Thyroid gland (tissue), 4 donors: ENCODE measurements around the gene RPH3AL. TPM values are rescaled to one million over a fixed set of nuclear protein-coding genes. Genes with fewer than 3 reads are reported as not detected.

Experiments used
- DNase-seq, 2 donors: peaks; one replicate each; pipeline ENCODE4 v3.0.0-alpha.2; 2019
- H3K27ac ChIP-seq, 3 donors: fragments of 200-600 bp; sonication (generic); 1 replicate in 2 of 3; 2 replicates in 1 of 3; pipeline ENCODE4 v1.5.1; 2016 to 2019; ENCODE audit warnings: mild to moderate bottlenecking in 1 of 3, moderate library complexity in 1 of 3
- H3K27me3 ChIP-seq: fragments of 200-600 bp; sonication (generic); one replicate; pipeline ENCODE4 v1.5.1; 2019
- H3K36me3 ChIP-seq, 2 donors: fragments of 200-600 bp; sonication (generic); one replicate each; pipeline ENCODE4 v1.5.1; 2016 to 2019
- H3K4me1 ChIP-seq, 2 donors: fragments of 200-600 bp; sonication (generic); one replicate each; pipeline ENCODE4 v1.5.1; 2017 to 2019
- H3K4me3 ChIP-seq, 3 donors: fragments of 200-600 bp; sonication (generic); replicated peaks in 1 of 3; 1 replicate in 2 of 3; 2 replicates in 1 of 3; pipeline ENCODE4 v1.5.1; 2016; ENCODE audit warnings: mild to moderate bottlenecking in 1 of 3
- H3K9me3 ChIP-seq: fragments of 200-600 bp; sonication (generic); one replicate; pipeline ENCODE4 v1.5.1; 2017
- POLR2A ChIP-seq, 2 donors: fragments of 450-650 bp; IDR thresholded peaks; one replicate each; pipeline ENCODE4 v1.6.1; 2017; ENCODE audit warnings: antibody characterized with exemption in 2 of 2, mild to moderate bottlenecking in 2 of 2, moderate library complexity in 1 of 2
- WGBS, 2 donors: methylation state at CpG; one replicate each; pipeline ENCODE4 v1.1.5; 2017; 5-methylcytosine and 5-hydroxymethylcytosine counted together
- intact Hi-C: fragments of 100-400 bp; cut with DNase I; formaldehyde crosslinking; loops from one replicate; pipeline ENCODE4 v1.15.1; 2023
- total RNA-seq, 4 donors: library from RNA; depleted of rRNA; stranded (reverse); fragments of >200 nt; gene quantifications; one replicate each; pipeline ENCODE4 v1.2.3, GENCODE V29; 2016
- TF ChIP-seq, protein P1 (sequence below), 6 experiments: fragments of 200-600 bp in 3 of 6; fragments of 450-650 bp in 3 of 6; sonication (generic) in 3 of 6; IDR thresholded peaks; one replicate each; pipeline ENCODE4 v1.5.1; 2016 to 2019; ENCODE audit warnings: antibody characterized with exemption in 6 of 6, mild to moderate bottlenecking in 2 of 6, inconsistent platforms in 1 of 6, moderate library complexity in 1 of 6

RPH3AL gene
- total RNA-seq, 4 donors from 2014 or later: 19.1 to 47.7 (median 42.5) TPM

DNA sequence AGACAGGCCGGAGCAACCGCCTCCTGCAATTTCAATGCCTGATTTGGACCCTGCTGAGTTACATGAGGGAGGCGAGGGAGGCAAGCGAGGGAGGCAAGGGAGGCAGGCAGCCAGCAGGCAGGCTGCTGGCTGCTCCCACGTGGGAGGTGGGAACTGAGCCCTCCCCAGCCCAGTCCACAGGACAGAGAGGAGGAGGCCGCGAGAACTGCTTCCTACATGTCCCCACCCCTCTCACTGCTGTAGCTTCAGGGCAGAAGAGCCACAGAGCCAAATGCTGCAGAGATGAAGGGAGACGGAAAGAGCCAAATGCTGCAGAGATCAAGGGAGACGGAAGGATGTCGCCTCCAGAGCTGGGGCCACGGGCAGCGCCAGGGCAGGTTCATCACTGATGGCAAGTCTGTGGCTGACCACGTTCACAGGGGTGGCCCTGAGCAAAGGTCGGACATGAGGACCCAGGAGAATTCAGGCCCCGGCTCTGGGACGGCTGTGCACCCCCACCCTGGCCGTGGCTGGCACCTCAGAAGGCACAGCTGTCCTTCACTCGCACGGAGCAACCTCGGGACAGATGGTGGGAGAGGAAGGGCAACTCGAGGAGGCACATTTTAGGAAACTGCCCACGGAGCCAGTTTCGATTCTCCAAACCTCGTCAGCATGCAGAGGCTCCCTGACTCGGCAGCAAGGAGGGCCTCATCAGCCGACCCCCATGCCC, 21.5 kb downstream of the RPH3AL start:
- Histone ChIP-seq H3K4me3 (no peak overlapping the region), H3K9me3 (no peaks in the 10 kb centered on the region)
- WGBS, 2 donors: 63 to 75% methylated on average over 17 to 26 of the region's 26 CpGs

GRCh38 chr17:329784-330420, 22.7 kb downstream of the RPH3AL start:
- WGBS, 2 donors: 96 to 97% methylated on average over 7 to 8 of the region's 8 CpGs
- peaks cover 0 to 11% of the 10 kb centered on the region in 2 donors for H3K4me1 ChIP-seq
- H3K36me3 ChIP-seq: peaks cover 0 to 6% of the 10 kb centered on the region in 2 donors
- H3K27ac ChIP-seq: no peak overlapping the region
- no peaks in the 10 kb centered on the region for H3K27me3 ChIP-seq
- intact Hi-C loops: no loop called here
- no peaks in the 10 kb centered on the region for H3K9me3 ChIP-seq
- no peak for TF ChIP-seq POLR2A (IDR thresholded peaks at IDR 0.05)
- H3K4me3 ChIP-seq: no peak overlapping the region
- DNase-seq: no peak

More for the DNA sequence above, 21.5 kb downstream of the RPH3AL start:
- DNase-seq: no peak
- H3K27me3 ChIP-seq: no peaks in the 10 kb centered on the region
- peak overlapping the region in 1 of 3 donors; percentile 75 for H3K27ac ChIP-seq
- no peaks in the 10 kb centered on the region for H3K36me3 ChIP-seq
- TF ChIP-seq POLR2A (IDR thresholded peaks at IDR 0.05): no peak
- TF ChIP-seq, protein P1, sequence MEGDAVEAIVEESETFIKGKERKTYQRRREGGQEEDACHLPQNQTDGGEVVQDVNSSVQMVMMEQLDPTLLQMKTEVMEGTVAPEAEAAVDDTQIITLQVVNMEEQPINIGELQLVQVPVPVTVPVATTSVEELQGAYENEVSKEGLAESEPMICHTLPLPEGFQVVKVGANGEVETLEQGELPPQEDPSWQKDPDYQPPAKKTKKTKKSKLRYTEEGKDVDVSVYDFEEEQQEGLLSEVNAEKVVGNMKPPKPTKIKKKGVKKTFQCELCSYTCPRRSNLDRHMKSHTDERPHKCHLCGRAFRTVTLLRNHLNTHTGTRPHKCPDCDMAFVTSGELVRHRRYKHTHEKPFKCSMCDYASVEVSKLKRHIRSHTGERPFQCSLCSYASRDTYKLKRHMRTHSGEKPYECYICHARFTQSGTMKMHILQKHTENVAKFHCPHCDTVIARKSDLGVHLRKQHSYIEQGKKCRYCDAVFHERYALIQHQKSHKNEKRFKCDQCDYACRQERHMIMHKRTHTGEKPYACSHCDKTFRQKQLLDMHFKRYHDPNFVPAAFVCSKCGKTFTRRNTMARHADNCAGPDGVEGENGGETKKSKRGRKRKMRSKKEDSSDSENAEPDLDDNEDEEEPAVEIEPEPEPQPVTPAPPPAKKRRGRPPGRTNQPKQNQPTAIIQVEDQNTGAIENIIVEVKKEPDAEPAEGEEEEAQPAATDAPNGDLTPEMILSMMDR (IDR thresholded peaks at IDR 0.05): no peak
- intact Hi-C loops: no loop called here
- peaks cover 0 to 17% of the 10 kb centered on the region in 2 donors for H3K4me1 ChIP-seq

DNA sequence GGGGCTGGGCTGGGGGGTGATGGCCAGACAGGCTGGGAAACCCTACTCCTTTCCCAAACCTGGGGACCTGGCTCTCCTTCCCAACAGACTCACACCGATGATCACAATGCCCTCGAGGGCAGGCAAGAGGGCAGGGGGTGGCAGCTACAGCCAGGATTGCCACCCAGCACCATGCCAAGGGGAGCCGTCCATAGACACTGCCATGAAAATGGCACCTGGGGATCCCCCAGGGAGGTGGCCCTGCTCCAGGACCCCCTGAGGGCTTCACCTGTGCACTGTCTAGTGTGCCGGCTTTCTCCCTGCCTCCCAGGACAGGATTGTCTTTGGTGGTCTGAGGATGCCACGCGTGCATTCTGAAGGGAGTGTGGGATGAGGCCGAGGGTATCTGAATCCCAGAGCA, 24.6 kb downstream of the RPH3AL start:
- intact Hi-C loops: no loop called here
- H3K4me3 ChIP-seq: no peak overlapping the region
- WGBS, 2 donors: 94 to 97% methylated on average over 4 to 7 of the region's 7 CpGs
- H3K27ac ChIP-seq: no peak overlapping the region
- DNase-seq: no peak
- no peaks in the 10 kb centered on the region for H3K9me3 ChIP-seq
- H3K4me1 ChIP-seq: no peaks in the 10 kb centered on the region
- H3K36me3 ChIP-seq: peaks cover 0 to 6% of the 10 kb centered on the region in 2 donors
- no peaks in the 10 kb centered on the region for H3K27me3 ChIP-seq
- no peak for TF ChIP-seq POLR2A (IDR thresholded peaks at IDR 0.05)
- TF ChIP-seq, protein P1 (IDR thresholded peaks at IDR 0.05): no peak

- WGBS, 2 donors: 94 to 97% methylated on average over 11 of the region's 11 CpGs
- Histone ChIP-seq H3K27ac (no peak overlapping the region), H3K4me3 (no peak overlapping the region), H3K36me3 (peaks cover 0 to 6% of the 10 kb centered on the region in 2 donors), H3K4me1 (no peaks in the 10 kb centered on the region), H3K27me3 (no peaks in the 10 kb centered on the region), H3K9me3 (no peaks in the 10 kb centered on the region)
- TF ChIP-seq, protein P1 (IDR thresholded peaks at IDR 0.05): no peak
- no peak for DNase-seq
- intact Hi-C loops: no loop called here
Observed at GRCh38 chr17:327296-327695, 25.3 kb downstream of the RPH3AL start.

DNA sequence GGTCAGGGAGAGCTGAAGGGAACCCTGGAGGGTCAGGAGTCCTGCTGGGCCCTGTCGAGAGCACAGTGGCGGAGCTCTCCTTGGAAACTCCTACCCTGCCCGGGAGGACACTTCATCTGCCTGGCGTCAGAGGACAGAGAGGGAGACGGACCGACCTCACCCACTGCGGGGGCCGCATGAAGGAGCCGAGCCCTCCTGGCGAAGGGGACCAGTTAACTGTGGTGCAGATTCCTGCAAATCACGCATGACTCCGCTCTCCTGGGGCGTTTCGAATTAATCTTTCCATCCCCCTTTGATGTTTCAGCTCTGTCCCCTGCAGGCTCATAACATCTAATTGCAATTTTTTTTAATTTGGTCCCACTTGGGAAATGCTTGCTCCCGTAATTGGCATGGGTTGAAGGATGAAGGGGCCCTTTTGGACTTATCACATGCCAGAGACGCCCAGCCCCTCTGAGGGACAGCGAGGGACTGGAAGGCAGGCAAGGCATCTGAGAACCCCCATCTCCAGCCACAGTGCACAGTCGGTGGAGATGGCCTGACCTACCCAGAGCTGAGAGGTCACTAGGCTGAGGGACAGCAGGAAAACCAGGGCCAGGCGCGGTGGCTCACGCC, 26.5 kb downstream of the RPH3AL start:
- Histone ChIP-seq H3K4me3 (no peak overlapping the region), H3K36me3 (peaks cover 0 to 6% of the 10 kb centered on the region in 2 donors), H3K27me3 (no peaks in the 10 kb centered on the region), H3K9me3 (no peaks in the 10 kb centered on the region), H3K27ac (no peak overlapping the region), H3K4me1 (no peaks in the 10 kb centered on the region)
- DNase-seq: no peak
- WGBS, 2 donors: 85 to 91% methylated on average over 18 to 21 of the region's 21 CpGs
- intact Hi-C loops: no loop called here
- no peak for TF ChIP-seq POLR2A (IDR thresholded peaks at IDR 0.05)
- TF ChIP-seq, protein P1 (IDR thresholded peaks at IDR 0.05): no peak
